Adipocyte (in vitro differentiated cells): ENCODE measurements around the gene PTGR2.
"Not testable (repeated sequence)": the region's sequence is repeated elsewhere in the genome, so short reads cannot be mapped to it uniquely, and the experiment has no call there.

Experiments
- DNase-seq: peaks from one replicate; pipeline ENCODE4 v3.0.0-alpha.2; 2015; ENCODE audit warnings: low read depth
- H3K27me3 ChIP-seq: replicated peaks from 2 replicates; pipeline ENCODE4 v1.7.0; 2013; ENCODE audit warnings: mild to moderate bottlenecking, low read length, moderate library complexity; ENCODE audit not compliant: control insufficient read depth, insufficient read depth
- H3K36me3 ChIP-seq: 2 replicates; pipeline ENCODE4 v1.7.0; 2013; ENCODE audit warnings: low read length, mild to moderate bottlenecking, moderate library complexity; ENCODE audit not compliant: control insufficient read depth, insufficient read depth, severe bottlenecking
- H3K4me1 ChIP-seq: 2 replicates; pipeline ENCODE4 v1.7.0; 2013; ENCODE audit warnings: mild to moderate bottlenecking, low read length, moderate library complexity; ENCODE audit not compliant: control insufficient read depth, insufficient read depth
- H3K4me3 ChIP-seq: 2 replicates; pipeline ENCODE4 v1.7.0; 2013; ENCODE audit warnings: mild to moderate bottlenecking, low read length, moderate library complexity
- H3K9ac ChIP-seq: 2 replicates; pipeline ENCODE4 v1.7.0; 2013; ENCODE audit warnings: mild to moderate bottlenecking, low read length, moderate library complexity
- H3K9me3 ChIP-seq: 2 replicates; pipeline ENCODE4 v1.7.0; 2013; ENCODE audit warnings: mild to moderate bottlenecking, low read length, moderate library complexity; ENCODE audit not compliant: control insufficient read depth

The PTGR2 gene

DNA sequence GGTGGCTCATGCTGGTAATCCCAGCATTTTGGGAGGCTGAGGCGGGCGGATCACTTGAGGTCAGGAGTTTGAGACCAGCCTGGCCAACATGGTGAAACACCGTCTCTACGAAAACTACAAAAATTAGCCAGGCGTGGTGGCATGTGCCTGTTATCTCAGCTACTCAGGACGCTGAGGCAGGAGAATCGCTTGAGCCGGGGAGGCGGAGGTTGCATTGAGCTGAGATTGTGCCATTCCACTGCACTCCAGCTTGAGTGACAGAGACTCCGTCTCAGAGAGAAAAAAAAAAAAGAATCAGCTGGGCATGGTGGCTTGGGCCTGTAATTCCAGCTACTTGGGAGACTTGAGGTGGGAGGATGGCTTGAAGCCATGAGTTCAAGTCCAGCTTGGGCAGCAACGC is 18.1 kb downstream of the PTGR2 start:
- not testable (repeated sequence) for H3K4me3 ChIP-seq, H3K9me3 ChIP-seq, H3K4me1 ChIP-seq, H3K9ac ChIP-seq, H3K27me3 ChIP-seq, DNase-seq
- peaks cover 28% of the 10 kb centered on the region for H3K36me3 ChIP-seq

DNA sequence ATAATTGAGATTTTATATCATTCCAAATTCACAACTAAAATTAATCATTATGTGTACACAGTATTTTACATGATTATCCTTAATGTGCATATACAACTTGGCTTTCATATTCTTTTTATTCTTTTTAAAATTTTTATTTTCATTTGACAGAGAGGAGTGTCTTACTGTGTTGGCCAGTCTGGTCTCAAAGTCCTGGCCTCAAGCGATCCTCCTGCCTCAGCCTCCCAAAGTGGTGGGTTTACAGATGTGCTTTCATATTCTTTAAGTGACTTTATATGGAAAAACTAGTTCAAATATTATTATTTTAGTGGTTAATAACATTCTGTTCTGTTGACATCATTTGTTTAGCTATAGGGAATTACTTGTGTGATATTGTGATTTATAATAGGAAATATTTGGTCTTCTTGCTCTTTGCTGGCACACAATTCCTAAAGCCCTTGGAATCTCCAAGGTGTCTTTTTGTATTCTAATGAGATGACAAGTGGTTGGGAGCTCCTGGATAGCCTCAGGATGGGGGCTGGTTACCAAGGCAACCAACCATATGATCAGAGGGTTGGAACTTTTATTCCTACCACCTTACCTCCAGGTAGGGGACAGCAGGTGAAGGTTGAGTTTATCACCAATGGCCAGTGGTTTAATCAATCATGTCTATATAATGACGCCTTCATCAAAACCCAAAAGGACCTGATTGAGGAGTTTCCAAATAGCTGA is 19.0 kb downstream of the PTGR2 start:
- peaks cover 19% of the 10 kb centered on the region for H3K36me3 ChIP-seq
- H3K9me3 ChIP-seq: no peaks in the 10 kb centered on the region

DNA sequence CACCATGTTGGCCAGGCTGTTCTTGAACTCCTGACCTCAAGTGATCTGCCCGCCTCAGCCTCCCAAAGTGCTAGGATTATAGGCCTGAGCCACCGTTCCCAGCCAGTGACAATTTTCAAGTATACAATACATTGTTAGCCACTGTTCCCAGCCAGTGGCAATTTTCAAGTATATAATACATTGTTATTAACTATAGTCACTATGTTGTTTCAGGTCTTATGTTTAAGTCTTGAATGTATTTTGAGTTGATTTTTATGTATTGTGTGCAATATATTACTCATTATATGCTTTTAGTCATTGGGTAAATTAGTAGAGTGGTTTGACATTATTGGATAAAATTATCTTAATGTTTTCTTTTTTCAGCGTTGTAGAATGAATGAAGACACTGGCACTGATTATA is 22.0 kb downstream of the PTGR2 start:
- no peak overlapping the region for H3K4me3 ChIP-seq
- H3K4me1 ChIP-seq: no peaks in the 10 kb centered on the region
- no peak overlapping the region for H3K9ac ChIP-seq
- peaks cover 14% of the 10 kb centered on the region for H3K36me3 ChIP-seq
- H3K9me3 ChIP-seq: no peaks in the 10 kb centered on the region
- no peak for DNase-seq
- no peaks in the 10 kb centered on the region for H3K27me3 ChIP-seq

More for the DNA sequence above, 19.0 kb downstream of the PTGR2 start:
- Histone ChIP-seq H3K4me3 (no peak overlapping the region), H3K27me3 (no peaks in the 10 kb centered on the region), H3K9ac (no peak overlapping the region), H3K4me1 (no peaks in the 10 kb centered on the region)
- no peak for DNase-seq

DNA sequence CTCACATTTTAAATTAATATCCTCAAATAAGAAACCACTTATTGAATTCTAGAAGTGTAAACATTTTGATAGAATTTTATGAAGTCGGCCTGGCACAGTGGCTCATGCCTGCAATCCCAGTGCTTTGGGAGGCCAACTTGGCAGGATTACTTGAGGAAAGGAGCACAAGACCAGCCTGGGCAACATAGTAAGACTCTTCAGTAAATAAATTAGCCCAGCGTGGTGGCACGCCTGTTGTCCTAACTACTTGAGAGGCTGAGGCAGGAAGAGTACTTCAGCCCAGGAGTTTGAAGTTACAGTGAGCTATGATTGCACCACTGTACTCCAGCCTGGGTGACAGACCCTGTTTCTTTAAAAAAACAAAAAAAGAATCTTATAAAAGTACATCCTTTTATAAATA is 26.2 kb downstream of the PTGR2 start:
- H3K9me3 ChIP-seq: no peaks in the 10 kb centered on the region
- no peaks in the 10 kb centered on the region for H3K27me3 ChIP-seq
- no peak for DNase-seq
- H3K4me1 ChIP-seq: no peaks in the 10 kb centered on the region
- no peak overlapping the region for H3K4me3 ChIP-seq
- H3K9ac ChIP-seq: no peak overlapping the region
- peaks cover 25% of the 10 kb centered on the region for H3K36me3 ChIP-seq

DNA sequence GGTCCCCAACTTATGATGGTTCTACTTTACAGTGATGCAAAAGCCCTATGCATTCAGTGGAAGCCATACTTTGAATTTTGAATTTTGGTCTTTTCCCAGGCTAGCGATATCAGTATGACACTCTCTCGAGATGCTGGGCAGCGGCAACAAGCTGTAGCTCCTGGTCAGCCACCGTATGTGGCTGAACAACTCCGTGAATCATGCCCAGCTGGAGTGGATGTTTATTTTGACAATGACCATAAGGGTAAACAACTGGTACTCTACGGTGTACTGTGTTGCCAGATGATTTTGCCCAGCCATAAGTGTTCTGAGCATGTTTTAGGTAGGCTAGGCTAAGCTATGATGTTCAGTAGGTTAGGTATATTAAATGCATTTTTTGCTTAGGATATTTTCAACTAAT is 26.8 kb downstream of the PTGR2 start:
- Histone ChIP-seq H3K9ac (no peak overlapping the region), H3K36me3 (peaks cover 28% of the 10 kb centered on the region), H3K27me3 (no peaks in the 10 kb centered on the region), H3K9me3 (no peaks in the 10 kb centered on the region), H3K4me1 (no peaks in the 10 kb centered on the region), H3K4me3 (no peak overlapping the region)
- no peak for DNase-seq

DNA sequence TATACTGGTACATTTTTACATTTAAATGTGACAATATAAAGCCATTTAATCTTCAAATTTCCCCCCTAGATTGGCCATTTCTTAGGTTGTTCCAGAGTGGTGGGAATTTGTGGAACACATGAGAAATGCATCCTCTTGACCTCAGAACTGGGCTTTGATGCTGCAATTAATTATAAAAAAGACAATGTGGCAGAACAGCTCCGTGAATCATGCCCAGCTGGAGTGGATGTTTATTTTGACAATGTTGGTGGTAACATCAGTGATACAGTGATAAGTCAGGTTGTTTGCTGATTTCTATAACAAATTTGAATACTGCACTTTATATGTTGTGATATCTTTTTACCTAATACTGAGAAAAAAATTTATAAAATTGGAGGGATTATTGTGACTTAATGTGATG is 27.4 kb downstream of the PTGR2 start:
- Histone ChIP-seq H3K4me1 (no peaks in the 10 kb centered on the region), H3K36me3 (peaks cover 26% of the 10 kb centered on the region), H3K27me3 (no peaks in the 10 kb centered on the region), H3K4me3 (no peak overlapping the region), H3K9me3 (no peaks in the 10 kb centered on the region), H3K9ac (no peak overlapping the region)
- DNase-seq: no peak

DNA sequence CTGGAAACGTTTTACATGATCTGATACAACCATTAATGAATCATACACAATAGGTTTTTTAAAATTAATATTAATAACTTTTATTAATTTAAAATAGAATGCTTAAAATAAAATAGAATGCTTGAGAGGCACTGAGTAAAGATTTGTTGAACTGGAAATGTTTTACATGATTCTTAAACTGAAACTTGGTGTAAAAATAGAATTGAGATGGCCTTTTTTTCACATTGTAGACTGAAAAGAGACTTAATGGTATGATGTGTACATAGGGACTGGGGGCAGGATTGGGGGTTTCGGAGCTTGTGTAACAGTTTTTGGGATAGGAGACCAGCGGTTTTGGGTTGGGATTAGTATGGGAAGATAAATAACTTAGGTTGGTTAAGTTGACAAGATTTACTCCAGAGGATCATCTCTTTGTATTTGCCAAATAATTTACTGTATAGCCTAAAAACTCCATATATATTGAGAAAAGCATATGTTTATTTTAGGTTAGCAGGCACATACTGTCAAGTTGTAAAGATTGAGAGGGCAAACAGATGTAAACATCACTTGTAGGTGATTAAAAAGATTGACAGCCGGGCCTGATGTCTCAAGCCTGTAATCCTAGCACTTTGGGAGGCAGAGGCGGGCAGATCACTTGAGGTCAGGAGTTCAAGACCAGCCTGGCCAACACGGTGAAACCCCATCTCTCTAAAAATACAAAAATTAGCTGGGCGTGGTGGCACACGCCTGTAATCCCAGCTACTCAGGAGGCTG is 33.0 kb downstream of the PTGR2 start:
- no peak overlapping the region for H3K9ac ChIP-seq
- H3K36me3 ChIP-seq: peaks cover 11% of the 10 kb centered on the region
- peak overlapping the region; percentile 96 for H3K4me3 ChIP-seq
- peaks cover 30% of the 10 kb centered on the region for H3K4me1 ChIP-seq
- H3K27me3 ChIP-seq: no peaks in the 10 kb centered on the region
- no peak for DNase-seq
- H3K9me3 ChIP-seq: no peaks in the 10 kb centered on the region

DNA sequence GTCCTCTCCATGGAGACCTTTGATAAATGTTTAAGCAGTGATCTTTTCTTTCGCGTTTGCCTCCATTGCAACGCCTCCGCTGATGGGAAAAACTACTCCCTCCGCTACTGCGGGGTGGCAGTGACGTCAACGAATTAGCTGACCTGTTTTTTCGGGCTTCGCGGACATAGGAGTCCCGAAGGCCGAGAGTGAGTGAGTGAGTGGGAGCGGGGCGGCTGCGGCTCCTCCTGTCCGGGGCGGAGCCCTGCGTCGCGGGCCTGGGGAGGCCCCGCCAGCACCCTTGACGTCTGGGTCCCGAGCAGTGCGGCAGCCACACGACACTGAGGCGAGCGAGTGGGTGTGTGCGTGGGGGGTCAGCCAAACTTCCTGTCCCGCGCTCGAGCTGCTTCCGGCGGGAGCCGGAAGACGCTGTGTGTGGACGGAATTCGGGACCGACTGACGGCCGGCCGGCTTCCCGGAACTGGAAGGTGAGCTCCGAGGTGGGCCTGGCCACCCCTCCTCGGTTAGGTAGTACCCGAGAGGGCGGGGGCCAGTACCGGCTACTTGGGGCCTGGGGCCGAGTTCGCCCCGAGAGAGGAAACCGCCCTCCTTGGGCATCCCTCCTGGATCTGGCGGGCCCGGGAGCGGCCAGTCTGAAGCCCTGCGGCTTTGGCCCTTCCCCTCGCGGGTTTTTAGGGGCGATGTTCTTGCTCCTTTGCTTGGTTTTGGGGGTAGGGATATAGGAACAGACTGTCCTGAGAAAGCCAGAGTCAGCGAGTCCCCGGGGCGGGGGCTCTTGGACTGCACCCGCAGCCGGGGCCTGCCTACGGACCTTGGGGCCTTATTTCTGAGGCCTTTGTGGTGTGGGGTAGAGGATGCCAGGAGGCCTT is 35.1 kb downstream of the PTGR2 start, which contains the start of gene ZNF410:
Gene ZNF410 (plus strand): TSS at position 411 of the 869 bp plus-strand sequence. CDS start 5,317 bp downstream, outside the sequence.
- Histone ChIP-seq H3K36me3 (peaks cover 11% of the 10 kb centered on the region), H3K4me3 (peak within 1 kb of the TSS; percentile 96), H3K9ac (peak within 1 kb of the TSS; percentile 97), H3K4me1 (peaks cover 32% of the 10 kb centered on the region), H3K27me3 (no peaks in the 10 kb centered on the region), H3K9me3 (no peaks in the 10 kb centered on the region)
- DNase-seq: peak; percentile 98

DNA sequence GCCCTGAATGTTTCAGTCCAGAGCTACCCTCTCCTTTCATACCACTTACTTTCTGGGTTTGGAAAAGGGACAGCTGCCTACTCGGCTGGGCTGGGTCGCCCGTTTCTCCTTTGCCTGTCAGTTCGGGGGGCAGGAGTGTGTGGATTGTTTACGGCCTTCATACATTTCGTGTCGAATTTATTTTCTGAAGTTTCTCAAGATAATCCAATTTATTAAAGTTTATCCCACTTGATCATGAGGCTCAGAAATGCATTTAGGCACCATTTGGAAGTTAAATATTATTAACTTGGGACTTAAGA is 35.6 kb downstream of the PTGR2 start:
- H3K9me3 ChIP-seq: no peaks in the 10 kb centered on the region
- no peaks in the 10 kb centered on the region for H3K27me3 ChIP-seq
- peak overlapping the region; percentile 97 for H3K9ac ChIP-seq
- DNase-seq: no peak
- peaks cover 32% of the 10 kb centered on the region for H3K4me1 ChIP-seq
- H3K36me3 ChIP-seq: peaks cover 10% of the 10 kb centered on the region
- H3K4me3 ChIP-seq: peak overlapping the region; percentile 96

DNA sequence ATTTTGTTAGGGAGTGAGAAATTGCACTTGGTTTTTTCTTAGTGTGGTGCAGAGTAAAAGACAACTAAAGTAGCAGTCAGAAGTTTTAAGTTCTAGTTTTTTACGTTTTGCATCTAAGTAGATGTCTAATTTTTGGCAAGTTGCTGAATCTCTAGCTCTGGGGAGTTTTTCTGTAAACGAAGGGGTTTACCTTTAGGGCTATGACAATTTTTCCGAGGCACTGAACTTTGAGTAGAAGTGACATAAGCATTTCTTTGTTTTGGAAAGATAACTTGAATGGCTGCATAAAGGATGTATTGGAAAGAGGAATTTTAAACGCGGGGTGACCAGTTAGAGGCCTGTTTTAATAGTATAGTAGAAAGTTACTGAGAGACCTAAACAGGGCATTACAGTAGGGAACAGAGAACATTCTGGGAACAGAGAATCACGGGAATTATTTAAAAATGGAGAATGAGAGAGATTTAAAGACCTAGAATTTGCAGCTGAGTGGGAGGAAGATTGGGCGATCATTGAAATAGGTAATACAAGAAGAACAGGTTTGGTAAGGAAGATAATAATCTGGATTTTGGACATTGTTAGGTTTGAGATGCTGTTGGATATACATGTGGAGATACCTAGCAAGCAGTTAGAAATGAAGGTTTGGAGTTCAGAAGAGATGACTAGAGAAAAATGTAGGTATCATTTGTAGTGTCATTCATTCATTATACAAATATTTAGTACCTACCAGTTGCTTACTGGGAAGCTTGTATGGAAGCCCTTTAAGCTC is 36.2 kb downstream of the PTGR2 start:
- peaks cover 13% of the 10 kb centered on the region for H3K36me3 ChIP-seq
- peak overlapping the region; percentile 97 for H3K9ac ChIP-seq
- peaks cover 32% of the 10 kb centered on the region for H3K4me1 ChIP-seq
- H3K9me3 ChIP-seq: no peaks in the 10 kb centered on the region
- H3K4me3 ChIP-seq: peak overlapping the region; percentile 96
- DNase-seq: no peak
- no peaks in the 10 kb centered on the region for H3K27me3 ChIP-seq

DNA sequence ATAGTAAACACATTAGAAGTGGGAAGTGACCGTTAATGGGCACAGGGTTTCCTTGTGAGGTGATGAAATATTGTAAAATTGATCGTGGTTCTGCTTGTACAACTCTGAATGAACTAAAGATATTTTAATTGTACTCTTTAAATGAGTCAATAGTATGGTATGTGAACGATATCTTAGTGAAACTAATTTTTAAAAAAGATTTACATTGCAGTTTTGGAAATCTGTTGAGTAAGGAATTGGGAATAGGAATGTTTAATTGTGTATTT is 36.8 kb downstream of the PTGR2 start:
- Histone ChIP-seq H3K9me3 (no peaks in the 10 kb centered on the region), H3K36me3 (peaks cover 15% of the 10 kb centered on the region), H3K4me1 (peaks cover 32% of the 10 kb centered on the region), H3K9ac (peak overlapping the region; percentile 97), H3K4me3 (peak overlapping the region; percentile 96), H3K27me3 (no peaks in the 10 kb centered on the region)
- peak; percentile 26 for DNase-seq
